Forelimb muscle (tissue), 1 donor: ENCODE measurements around the gene C1orf21. TPM values are rescaled to one million over a fixed set of nuclear protein-coding genes. Genes with fewer than 3 reads are reported as not detected.

Source experiments
- DNase-seq: peaks from one replicate; pipeline ENCODE4 v3.0.0-alpha.2; 2013; ENCODE audit warnings: low read depth
- polyA plus RNA-seq: library from polyadenylated mRNA; unstranded; fragments of 120-200 nt; gene quantifications from one replicate; pipeline ENCODE4 v1.2.1, GENCODE V29; 2013; ENCODE audit not compliant: insufficient read length

C1orf21 gene
- polyA plus RNA-seq, 1 donor: 50.0 TPM

DNA sequence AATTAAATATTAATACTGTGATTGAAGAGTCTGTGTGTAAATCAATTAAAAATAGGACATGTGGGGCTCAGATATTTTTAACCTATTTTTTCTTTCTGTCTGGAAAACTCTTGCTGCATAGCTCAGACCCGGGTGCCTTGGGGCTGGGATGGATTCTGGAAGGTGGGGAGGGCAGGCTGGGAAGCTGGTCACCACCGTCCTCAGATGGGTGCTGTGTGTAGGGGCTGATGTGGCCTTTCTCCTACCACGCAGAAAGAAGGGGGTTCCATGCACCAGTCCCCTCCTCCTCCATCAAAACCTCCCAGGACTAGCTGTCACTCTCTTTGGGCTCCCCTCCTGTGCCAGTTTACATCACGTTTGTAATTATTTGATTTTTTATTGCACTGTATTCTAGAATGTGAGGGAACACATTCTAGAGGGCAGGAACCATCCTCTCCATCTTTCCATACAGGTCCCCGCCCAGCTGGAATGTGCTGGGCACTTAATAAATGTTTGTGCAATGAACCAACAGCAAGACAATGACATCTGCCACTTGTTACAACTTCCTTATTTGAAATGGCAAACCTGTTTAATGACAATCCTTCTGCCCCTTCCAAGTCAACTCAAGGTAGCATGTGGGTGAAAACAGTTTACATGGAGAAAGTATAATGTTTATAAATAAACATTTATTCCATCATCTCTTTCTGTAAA, 263.5 kb downstream of the C1orf21 start:
- no peak for DNase-seq

GRCh38 chr1:184655185-184655584, 268.4 kb downstream of the C1orf21 start:
- DNase-seq: no peak

- no peak for DNase-seq
Measured at GRCh38 chr1:184656221-184656620, 269.4 kb downstream of the C1orf21 start.

- no peak for DNase-seq
Measured at GRCh38 chr1:184658055-184658454, 271.2 kb downstream of the C1orf21 start.

GRCh38 chr1:184660462-184661191, 273.8 kb downstream of the C1orf21 start:
- DNase-seq: no peak

GRCh38 chr1:184661801-184662200, 275.0 kb downstream of the C1orf21 start:
- DNase-seq: no peak

- peak; percentile 36 for DNase-seq
Measured at GRCh38 chr1:184664042-184664660, 277.3 kb downstream of the C1orf21 start.

- DNase-seq: no peak
Measured at GRCh38 chr1:184664661-184665060, 277.8 kb downstream of the C1orf21 start.

- no peak for DNase-seq
Measured at GRCh38 chr1:184665360-184665759, 278.5 kb downstream of the C1orf21 start.

GRCh38 chr1:184669391-184669790, 282.6 kb downstream of the C1orf21 start:
- no peak for DNase-seq

GRCh38 chr1:184672013-184672726, 285.3 kb downstream of the C1orf21 start:
- DNase-seq: no peak

DNA sequence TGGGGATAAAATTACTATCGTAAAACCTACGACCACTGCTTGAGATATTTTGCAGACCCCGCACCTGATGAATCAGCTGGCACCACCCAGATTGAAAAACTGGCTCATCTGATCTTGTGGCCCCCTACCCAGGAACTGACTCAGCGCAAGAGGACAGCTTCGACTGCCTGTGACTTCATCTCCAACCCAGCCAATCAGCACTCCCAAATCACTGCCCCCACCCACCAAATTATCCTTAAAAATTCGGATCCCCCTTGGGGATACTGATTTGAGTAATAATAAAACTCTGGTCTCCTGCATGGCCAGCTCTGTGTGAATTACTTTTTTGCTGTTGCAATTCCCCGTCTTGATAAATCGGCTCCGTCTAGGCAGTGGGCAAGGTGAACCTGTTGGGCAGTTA, 286.5 kb downstream of the C1orf21 start:
- DNase-seq: no peak

DNA sequence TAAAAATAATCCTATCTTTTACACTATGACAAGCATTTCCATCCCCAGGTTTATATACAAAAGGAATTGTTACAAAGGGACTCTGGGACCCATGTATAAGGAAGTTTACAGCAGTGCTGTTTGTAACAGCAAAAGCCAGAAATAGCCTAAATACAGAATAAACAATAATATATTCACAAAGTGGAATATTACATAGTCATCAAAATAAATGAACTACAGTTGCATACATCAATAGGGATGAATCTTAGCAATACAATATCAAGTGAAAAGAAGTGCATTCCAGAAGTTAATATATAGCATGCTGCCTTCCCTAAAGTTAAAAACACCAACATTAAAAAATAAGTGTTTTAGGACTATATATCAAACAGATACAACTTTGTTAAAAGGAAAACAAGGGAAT, 290.5 kb downstream of the C1orf21 start:
- DNase-seq: no peak
